ENCODE data around the gene YPEL2. TPM values are rescaled to one million over a fixed set of nuclear protein-coding genes. Genes with fewer than 3 reads are reported as not detected.

The YPEL2 gene
- total RNA-seq, 1 experiment from 2014 or later, result 2.2 TPM

DNA sequence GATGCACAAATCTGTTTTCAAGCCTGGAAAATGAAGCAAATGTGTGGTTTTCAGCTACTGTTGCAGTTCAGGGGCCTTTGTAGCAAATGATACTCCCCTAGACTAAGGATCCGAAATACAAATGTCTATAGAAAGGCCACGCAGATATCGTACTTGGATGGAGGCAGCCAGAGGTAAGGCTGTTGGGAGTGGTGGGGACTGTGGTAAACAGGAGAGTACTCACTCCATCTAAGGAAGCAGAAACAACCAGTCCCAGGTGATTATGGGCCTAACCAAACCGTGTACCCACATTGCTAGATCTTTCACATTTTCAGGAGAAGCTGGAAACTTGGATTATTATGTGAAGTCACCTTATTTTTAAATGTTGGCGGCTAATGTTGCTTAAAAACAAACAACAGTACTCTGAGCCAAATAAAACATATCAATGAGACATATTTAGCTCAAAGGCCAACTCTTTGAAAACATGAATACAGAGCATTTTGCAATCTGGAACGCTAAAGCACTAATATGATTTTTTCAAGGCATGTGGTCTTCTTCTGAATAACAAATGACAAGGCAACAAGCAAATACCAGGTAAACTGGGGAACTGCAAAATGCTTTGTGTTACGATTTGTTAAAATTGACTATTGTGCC lies 110.1 kb downstream of the YPEL2 start:
- CTCF ChIA-PET, result interaction anchor here (0.6 to 5.7 kb wide), 13 partner anchors 10 to 131 kb away, joined by 3 to 53 read pairs (median 4); no protein-coding TSS in a partner anchor
- TF ChIP-seq, protein P1, sequence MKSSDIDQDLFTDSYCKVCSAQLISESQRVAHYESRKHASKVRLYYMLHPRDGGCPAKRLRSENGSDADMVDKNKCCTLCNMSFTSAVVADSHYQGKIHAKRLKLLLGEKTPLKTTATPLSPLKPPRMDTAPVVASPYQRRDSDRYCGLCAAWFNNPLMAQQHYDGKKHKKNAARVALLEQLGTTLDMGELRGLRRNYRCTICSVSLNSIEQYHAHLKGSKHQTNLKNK (CRISPR knock-in tag; IDR thresholded peaks at IDR 0.05), result no peak
- TF ChIP-seq GABPB1 (CRISPR knock-in tag; IDR thresholded peaks at IDR 0.05) (no peak), ZNF416 (CRISPR knock-in tag; IDR thresholded peaks at IDR 0.05) (no peak), SMAD3 (CRISPR knock-in tag; IDR thresholded peaks at IDR 0.05; ENCODE audit: borderline replicate concordance) (no peak), SOX15 (CRISPR knock-in tag; IDR thresholded peaks at IDR 0.05) (no peak), GRHL2 (CRISPR knock-in tag; IDR thresholded peaks at IDR 0.05; ENCODE audit: insufficient replicate concordance, severe bottlenecking) (no peak), TP53 (CRISPR knock-in tag; IDR thresholded peaks at IDR 0.05) (no peak), ZNF396 (CRISPR knock-in tag; IDR thresholded peaks at IDR 0.05; ENCODE audit: borderline replicate concordance) (no peak), NFATC4 (CRISPR knock-in tag; IDR thresholded peaks at IDR 0.05) (no peak), FOXJ3 (CRISPR knock-in tag; IDR thresholded peaks at IDR 0.05; ENCODE audit: borderline replicate concordance) (no peak), NR2C2 (CRISPR knock-in tag; IDR thresholded peaks at IDR 0.05) (no peak), ZNF263 (CRISPR knock-in tag; IDR thresholded peaks at IDR 0.05; ENCODE audit: low read depth) (no peak), ATF1 (CRISPR knock-in tag; IDR thresholded peaks at IDR 0.05) (no peak)
- TF ChIP-seq, protein P2, sequence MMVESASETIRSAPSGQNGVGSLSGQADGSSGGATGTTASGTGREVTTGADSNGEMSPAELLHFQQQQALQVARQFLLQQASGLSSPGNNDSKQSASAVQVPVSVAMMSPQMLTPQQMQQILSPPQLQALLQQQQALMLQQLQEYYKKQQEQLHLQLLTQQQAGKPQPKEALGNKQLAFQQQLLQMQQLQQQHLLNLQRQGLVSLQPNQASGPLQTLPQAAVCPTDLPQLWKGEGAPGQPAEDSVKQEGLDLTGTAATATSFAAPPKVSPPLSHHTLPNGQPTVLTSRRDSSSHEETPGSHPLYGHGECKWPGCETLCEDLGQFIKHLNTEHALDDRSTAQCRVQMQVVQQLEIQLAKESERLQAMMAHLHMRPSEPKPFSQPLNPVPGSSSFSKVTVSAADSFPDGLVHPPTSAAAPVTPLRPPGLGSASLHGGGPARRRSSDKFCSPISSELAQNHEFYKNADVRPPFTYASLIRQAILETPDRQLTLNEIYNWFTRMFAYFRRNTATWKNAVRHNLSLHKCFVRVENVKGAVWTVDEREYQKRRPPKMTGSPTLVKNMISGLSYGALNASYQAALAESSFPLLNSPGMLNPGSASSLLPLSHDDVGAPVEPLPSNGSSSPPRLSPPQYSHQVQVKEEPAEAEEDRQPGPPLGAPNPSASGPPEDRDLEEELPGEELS (CRISPR knock-in tag; IDR thresholded peaks at IDR 0.05), result no peak
- TF ChIP-seq, protein P3, sequence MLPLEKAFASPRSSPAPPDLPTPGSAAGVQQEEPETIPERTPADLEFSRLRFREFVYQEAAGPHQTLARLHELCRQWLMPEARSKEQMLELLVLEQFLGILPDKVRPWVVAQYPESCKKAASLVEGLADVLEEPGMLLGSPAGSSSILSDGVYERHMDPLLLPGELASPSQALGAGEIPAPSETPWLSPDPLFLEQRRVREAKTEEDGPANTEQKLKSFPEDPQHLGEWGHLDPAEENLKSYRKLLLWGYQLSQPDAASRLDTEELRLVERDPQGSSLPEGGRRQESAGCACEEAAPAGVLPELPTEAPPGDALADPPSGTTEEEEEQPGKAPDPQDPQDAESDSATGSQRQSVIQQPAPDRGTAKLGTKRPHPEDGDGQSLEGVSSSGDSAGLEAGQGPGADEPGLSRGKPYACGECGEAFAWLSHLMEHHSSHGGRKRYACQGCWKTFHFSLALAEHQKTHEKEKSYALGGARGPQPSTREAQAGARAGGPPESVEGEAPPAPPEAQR (CRISPR knock-in tag; IDR thresholded peaks at IDR 0.05), result no peak
- TF ChIP-seq, protein P4, sequence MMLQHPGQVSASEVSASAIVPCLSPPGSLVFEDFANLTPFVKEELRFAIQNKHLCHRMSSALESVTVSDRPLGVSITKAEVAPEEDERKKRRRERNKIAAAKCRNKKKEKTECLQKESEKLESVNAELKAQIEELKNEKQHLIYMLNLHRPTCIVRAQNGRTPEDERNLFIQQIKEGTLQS (CRISPR knock-in tag; conservative IDR thresholded peaks at IDR 0.05), result no peak
- Mint-ChIP-seq H3K27me3 (ENCODE audit: low read depth) (no peaks in the 10 kb centered on the region), H3K4me1 (peaks cover 3% of the 10 kb centered on the region), H3K4me3 (no peak overlapping the region), H3K27ac (no peak overlapping the region), H3K9me3 (no peaks in the 10 kb centered on the region), H3K36me3 (no peaks in the 10 kb centered on the region)
- no peak for ATAC-seq
- POLR2A ChIA-PET, result no interaction called here
- no peak for DNase-seq (ENCODE audit: low spot score)

DNA sequence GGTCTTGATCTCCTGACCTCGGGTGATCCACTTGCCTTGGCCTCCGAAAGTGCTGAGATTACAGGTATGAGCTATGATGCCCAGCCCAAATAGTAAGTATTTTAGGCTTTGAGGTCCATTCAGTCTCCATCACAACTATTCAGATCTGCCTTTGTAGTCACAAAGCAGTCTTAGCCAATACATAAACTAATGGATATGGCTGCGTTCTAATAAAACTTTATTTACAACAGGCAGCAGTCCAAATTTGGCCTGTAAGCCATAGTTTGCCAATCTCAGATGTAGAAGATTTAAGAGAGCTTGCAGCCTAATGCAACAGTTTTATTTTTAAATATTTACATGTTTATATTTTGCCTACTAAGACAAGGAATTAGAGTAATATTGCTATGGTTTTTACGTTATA lies 111.7 kb downstream of the YPEL2 start:
- DNase-seq (ENCODE audit: low spot score) (no peak), ATAC-seq (no peak)
- no peak overlapping the region for H3K4me3 Mint-ChIP-seq
- no peaks in the 10 kb centered on the region for H3K9me3 Mint-ChIP-seq
- H3K36me3 Mint-ChIP-seq, result no peaks in the 10 kb centered on the region
- POLR2A ChIA-PET, result no interaction called here
- H3K4me1 Mint-ChIP-seq, result peaks cover 3% of the 10 kb centered on the region
- H3K27me3 Mint-ChIP-seq (ENCODE audit: low read depth), result no peaks in the 10 kb centered on the region
- TF ChIP-seq HMGA2 (CRISPR knock-in tag; IDR thresholded peaks at IDR 0.05), result no peak
- no peak for TF ChIP-seq MXD4 (CRISPR knock-in tag; IDR thresholded peaks at IDR 0.05; ENCODE audit: borderline replicate concordance)
- TF ChIP-seq NFE2L1 (CRISPR knock-in tag; IDR thresholded peaks at IDR 0.05), result no peak
- no peak for TF ChIP-seq NR1H2 (CRISPR knock-in tag; IDR thresholded peaks at IDR 0.05)
- no peak for TF ChIP-seq SP1 (CRISPR knock-in tag; conservative IDR thresholded peaks at IDR 0.05)
- TF ChIP-seq GRHL2 (CRISPR knock-in tag; IDR thresholded peaks at IDR 0.05; ENCODE audit: insufficient replicate concordance, severe bottlenecking), result no peak
- no peak for TF ChIP-seq SOX15 (CRISPR knock-in tag; IDR thresholded peaks at IDR 0.05)
- TF ChIP-seq SMAD4 (CRISPR knock-in tag; IDR thresholded peaks at IDR 0.05), result no peak
- CTCF ChIA-PET, result interaction anchor here (1.2 to 5.7 kb wide), 3 partner anchors 114 to 132 kb away, joined by 3 to 53 read pairs (median 16); no protein-coding TSS in a partner anchor
- H3K27ac Mint-ChIP-seq, result no peak overlapping the region

Small RNA genes lying within 50 kb of the gene (microRNA-seq; reads per million reads assigned to microRNA genes)
- gene MIR4729 (ENCODE audit: borderline number of aligned reads), result not detected

Other genes with a start within 250 kb of the YPEL2 start
- 62.3 to 67.2 TPM (median 65.1 TPM) in 3 replicates for gene TRIM37, start 224.8 kb upstream of the YPEL2 start, total RNA-seq (2021)
- 80.0 to 91.6 TPM (median 81.8 TPM) in 3 replicates for gene SKA2, start 176.5 kb upstream of the YPEL2 start, total RNA-seq (2021)
- gene PRR11, start 175.9 kb upstream of the YPEL2 start, total RNA-seq (2021), result 70.3 to 90.4 TPM (median 70.5 TPM) in 3 replicates
- 16.2 to 18.7 TPM (median 18.5 TPM) in 3 replicates for gene SMG8, start 121.6 kb upstream of the YPEL2 start, total RNA-seq (2021)
- 6.0 to 7.1 TPM (median 6.4 TPM) in 3 replicates for gene GDPD1, start 111.1 kb upstream of the YPEL2 start, total RNA-seq (2021)
- gene DHX40, start 234.0 kb downstream of the YPEL2 start, total RNA-seq (2021), result 26.9 to 29.6 TPM (median 28.8 TPM) in 3 replicates

Measured in WTC11 (cell line).